HepG2 (cell line): ENCODE measurements around the gene SLC25A38.

Experiments
- ARNT2 ChIP-seq: sonication (generic); formaldehyde crosslinking; IDR thresholded peaks from 2 replicates; pipeline ENCODE4 v1.8.0; 2022; ENCODE audit warnings: mild to moderate bottlenecking, low read depth, missing genetic modification reagents, moderate library complexity
- EZH2 ChIP-seq: conservative IDR thresholded peaks from 2 replicates; pipeline ENCODE4 v1.6.1; 2012; ENCODE audit warnings: mild to moderate bottlenecking, low read depth, low read length, moderate library complexity
- PCBP1 ChIP-seq: fragments of 200-400 bp; formaldehyde crosslinking; IDR thresholded peaks from 2 replicates; pipeline ENCODE4 v1.6.1; 2017; ENCODE audit warnings: mild to moderate bottlenecking, low read depth, low read length, borderline replicate concordance
- PLRG1 ChIP-seq: fragments of 450-650 bp; conservative IDR thresholded peaks from 2 replicates; pipeline ENCODE4 v1.6.1; 2016
- POLR2AphosphoS5 ChIP-seq: IDR thresholded peaks from 2 replicates; pipeline ENCODE4 v1.6.1; 2012; ENCODE audit warnings: low read depth, low read length
- SRF ChIP-seq: IDR thresholded peaks from 2 replicates; pipeline ENCODE4 v1.6.1; 2011; ENCODE audit warnings: mild to moderate bottlenecking, low read depth, low read length, moderate library complexity
- TF ChIP-seq, protein P1 (sequence below): sonication (generic); formaldehyde crosslinking; IDR thresholded peaks from 2 replicates; pipeline ENCODE4 v1.5.0; 2020; ENCODE audit warnings: mild to moderate bottlenecking, missing genetic modification reagents, moderate library complexity
- TF ChIP-seq, protein P2 (sequence below): sonication (generic); formaldehyde crosslinking; IDR thresholded peaks from 2 replicates; pipeline ENCODE4 v1.4.0; 2020; ENCODE audit warnings: missing genetic modification reagents
- TF ChIP-seq, protein P3 (sequence below), 2 experiments: IDR thresholded peaks; 2 replicates each; pipeline ENCODE4 v1.6.1; 2011 to 2012; ENCODE audit warnings: low read length in 2 of 2, borderline replicate concordance in 1 of 2, low read depth in 1 of 2, mild to moderate bottlenecking in 1 of 2, moderate library complexity in 1 of 2
- TF ChIP-seq, protein P4 (sequence below): IDR thresholded peaks from 2 replicates; pipeline ENCODE4 v1.6.1; 2012; ENCODE audit warnings: low read length, improper control_type of control experiment

DNA sequence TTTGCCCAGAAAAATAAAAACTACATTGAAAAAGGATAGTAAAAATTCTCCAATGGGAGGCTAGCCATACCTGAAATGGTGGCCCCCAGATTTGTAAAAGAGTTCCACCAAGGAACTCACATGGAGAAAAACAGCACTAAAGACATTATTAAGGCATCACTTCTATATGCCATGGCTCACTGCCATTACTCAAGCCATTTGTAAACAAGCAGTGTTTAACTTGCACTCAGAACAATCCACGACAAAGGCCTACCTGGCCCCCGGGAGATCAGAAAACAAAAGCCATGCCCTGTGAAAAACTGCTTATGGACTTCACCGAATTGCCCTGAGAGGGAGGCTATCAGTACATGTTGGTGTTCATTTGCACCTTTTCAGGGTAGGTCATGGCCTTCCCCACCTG, 34.1 kb upstream of the SLC25A38 start:
- no peak for TF ChIP-seq POLR2AphosphoS5
- TF ChIP-seq, protein P1, sequence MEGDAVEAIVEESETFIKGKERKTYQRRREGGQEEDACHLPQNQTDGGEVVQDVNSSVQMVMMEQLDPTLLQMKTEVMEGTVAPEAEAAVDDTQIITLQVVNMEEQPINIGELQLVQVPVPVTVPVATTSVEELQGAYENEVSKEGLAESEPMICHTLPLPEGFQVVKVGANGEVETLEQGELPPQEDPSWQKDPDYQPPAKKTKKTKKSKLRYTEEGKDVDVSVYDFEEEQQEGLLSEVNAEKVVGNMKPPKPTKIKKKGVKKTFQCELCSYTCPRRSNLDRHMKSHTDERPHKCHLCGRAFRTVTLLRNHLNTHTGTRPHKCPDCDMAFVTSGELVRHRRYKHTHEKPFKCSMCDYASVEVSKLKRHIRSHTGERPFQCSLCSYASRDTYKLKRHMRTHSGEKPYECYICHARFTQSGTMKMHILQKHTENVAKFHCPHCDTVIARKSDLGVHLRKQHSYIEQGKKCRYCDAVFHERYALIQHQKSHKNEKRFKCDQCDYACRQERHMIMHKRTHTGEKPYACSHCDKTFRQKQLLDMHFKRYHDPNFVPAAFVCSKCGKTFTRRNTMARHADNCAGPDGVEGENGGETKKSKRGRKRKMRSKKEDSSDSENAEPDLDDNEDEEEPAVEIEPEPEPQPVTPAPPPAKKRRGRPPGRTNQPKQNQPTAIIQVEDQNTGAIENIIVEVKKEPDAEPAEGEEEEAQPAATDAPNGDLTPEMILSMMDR (CRISPR knock-in tag) = no peak
- TF ChIP-seq ARNT2 (CRISPR knock-in tag) = no peak
- TF ChIP-seq PCBP1 = no peak
- TF ChIP-seq SRF = no peak
- TF ChIP-seq, protein P2, sequence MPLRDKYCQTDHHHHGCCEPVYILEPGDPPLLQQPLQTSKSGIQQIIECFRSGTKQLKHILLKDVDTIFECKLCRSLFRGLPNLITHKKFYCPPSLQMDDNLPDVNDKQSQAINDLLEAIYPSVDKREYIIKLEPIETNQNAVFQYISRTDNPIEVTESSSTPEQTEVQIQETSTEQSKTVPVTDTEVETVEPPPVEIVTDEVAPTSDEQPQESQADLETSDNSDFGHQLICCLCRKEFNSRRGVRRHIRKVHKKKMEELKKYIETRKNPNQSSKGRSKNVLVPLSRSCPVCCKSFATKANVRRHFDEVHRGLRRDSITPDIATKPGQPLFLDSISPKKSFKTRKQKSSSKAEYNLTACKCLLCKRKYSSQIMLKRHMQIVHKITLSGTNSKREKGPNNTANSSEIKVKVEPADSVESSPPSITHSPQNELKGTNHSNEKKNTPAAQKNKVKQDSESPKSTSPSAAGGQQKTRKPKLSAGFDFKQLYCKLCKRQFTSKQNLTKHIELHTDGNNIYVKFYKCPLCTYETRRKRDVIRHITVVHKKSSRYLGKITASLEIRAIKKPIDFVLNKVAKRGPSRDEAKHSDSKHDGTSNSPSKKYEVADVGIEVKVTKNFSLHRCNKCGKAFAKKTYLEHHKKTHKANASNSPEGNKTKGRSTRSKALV = no peak
- TF ChIP-seq, protein P3, sequence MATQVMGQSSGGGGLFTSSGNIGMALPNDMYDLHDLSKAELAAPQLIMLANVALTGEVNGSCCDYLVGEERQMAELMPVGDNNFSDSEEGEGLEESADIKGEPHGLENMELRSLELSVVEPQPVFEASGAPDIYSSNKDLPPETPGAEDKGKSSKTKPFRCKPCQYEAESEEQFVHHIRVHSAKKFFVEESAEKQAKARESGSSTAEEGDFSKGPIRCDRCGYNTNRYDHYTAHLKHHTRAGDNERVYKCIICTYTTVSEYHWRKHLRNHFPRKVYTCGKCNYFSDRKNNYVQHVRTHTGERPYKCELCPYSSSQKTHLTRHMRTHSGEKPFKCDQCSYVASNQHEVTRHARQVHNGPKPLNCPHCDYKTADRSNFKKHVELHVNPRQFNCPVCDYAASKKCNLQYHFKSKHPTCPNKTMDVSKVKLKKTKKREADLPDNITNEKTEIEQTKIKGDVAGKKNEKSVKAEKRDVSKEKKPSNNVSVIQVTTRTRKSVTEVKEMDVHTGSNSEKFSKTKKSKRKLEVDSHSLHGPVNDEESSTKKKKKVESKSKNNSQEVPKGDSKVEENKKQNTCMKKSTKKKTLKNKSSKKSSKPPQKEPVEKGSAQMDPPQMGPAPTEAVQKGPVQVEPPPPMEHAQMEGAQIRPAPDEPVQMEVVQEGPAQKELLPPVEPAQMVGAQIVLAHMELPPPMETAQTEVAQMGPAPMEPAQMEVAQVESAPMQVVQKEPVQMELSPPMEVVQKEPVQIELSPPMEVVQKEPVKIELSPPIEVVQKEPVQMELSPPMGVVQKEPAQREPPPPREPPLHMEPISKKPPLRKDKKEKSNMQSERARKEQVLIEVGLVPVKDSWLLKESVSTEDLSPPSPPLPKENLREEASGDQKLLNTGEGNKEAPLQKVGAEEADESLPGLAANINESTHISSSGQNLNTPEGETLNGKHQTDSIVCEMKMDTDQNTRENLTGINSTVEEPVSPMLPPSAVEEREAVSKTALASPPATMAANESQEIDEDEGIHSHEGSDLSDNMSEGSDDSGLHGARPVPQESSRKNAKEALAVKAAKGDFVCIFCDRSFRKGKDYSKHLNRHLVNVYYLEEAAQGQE (IDR thresholded peaks at IDR 0.05; ENCODE audit: borderline replicate concordance in 1 of 2, low read depth in 1 of 2, low read length in 2 of 2) = no peak
- TF ChIP-seq EZH2 = no peak
- no peak for TF ChIP-seq PLRG1
- TF ChIP-seq, protein P4, sequence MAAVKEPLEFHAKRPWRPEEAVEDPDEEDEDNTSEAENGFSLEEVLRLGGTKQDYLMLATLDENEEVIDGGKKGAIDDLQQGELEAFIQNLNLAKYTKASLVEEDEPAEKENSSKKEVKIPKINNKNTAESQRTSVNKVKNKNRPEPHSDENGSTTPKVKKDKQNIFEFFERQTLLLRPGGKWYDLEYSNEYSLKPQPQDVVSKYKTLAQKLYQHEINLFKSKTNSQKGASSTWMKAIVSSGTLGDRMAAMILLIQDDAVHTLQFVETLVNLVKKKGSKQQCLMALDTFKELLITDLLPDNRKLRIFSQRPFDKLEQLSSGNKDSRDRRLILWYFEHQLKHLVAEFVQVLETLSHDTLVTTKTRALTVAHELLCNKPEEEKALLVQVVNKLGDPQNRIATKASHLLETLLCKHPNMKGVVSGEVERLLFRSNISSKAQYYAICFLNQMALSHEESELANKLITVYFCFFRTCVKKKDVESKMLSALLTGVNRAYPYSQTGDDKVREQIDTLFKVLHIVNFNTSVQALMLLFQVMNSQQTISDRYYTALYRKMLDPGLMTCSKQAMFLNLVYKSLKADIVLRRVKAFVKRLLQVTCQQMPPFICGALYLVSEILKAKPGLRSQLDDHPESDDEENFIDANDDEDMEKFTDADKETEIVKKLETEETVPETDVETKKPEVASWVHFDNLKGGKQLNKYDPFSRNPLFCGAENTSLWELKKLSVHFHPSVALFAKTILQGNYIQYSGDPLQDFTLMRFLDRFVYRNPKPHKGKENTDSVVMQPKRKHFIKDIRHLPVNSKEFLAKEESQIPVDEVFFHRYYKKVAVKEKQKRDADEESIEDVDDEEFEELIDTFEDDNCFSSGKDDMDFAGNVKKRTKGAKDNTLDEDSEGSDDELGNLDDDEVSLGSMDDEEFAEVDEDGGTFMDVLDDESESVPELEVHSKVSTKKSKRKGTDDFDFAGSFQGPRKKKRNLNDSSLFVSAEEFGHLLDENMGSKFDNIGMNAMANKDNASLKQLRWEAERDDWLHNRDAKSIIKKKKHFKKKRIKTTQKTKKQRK = no peak
